IMR-90 (cell line): ENCODE measurements around the gene CLEC2D. TPM values are rescaled to one million over a fixed set of nuclear protein-coding genes. Genes with fewer than 3 reads are reported as not detected.

Experiments
- ATAC-seq: fragments of 200-7000 bp; cut with Tn5 transposase; 2 replicates; pipeline ENCODE4 v1.9.1; 2020; ENCODE audit warnings: low read depth, mild to moderate bottlenecking, moderate library complexity
- BruUV-seq: library from RNA; stranded (reverse); fragments of 400-500 nt; replicated peaks from 2 replicates; lab custom pipeline; 2021; lab: Mats Ljungman, UMichigan
- CTCF ChIA-PET: fragments of 300-600 bp; formaldehyde crosslinking; extraction: SDS; loops from one replicate; lab custom pipeline; 2021; ENCODE audit warnings: antibody characterized with exemption; lab: Yijun Ruan, JAX
- POLR2A ChIA-PET: fragments of 300-600 bp; sonication (Branson Sonifier 250); formaldehyde crosslinking; loops from one replicate; lab custom pipeline; 2022; ENCODE audit warnings: antibody characterized with exemption; ENCODE audit not compliant: unreplicated experiment; lab: Charles Lee
- DNase-seq: peaks from one replicate; pipeline ENCODE4 v3.0.0; 2013
- H2AFZ ChIP-seq: replicated peaks from 2 replicates; pipeline ENCODE3; 2013; ENCODE audit warnings: low read length, mild to moderate bottlenecking; ENCODE audit not compliant: poor library complexity
- H2AK5ac ChIP-seq: 2 replicates; pipeline ENCODE4 v1.6.1; 2013; ENCODE audit warnings: low read depth, low read length, inconsistent platforms
- H2AK9ac ChIP-seq: replicated peaks from 2 replicates; pipeline ENCODE3; 2013; ENCODE audit warnings: mild to moderate bottlenecking, low read depth, low read length, moderate library complexity; ENCODE audit not compliant: poor library complexity
- H2BK120ac ChIP-seq: 2 replicates; pipeline ENCODE4 v1.6.1; 2013; ENCODE audit warnings: low read depth, low read length, inconsistent platforms
- H2BK15ac ChIP-seq: 3 replicates; pipeline ENCODE4 v1.6.1; 2013; ENCODE audit warnings: low read depth, low read length, inconsistent platforms
- H2BK20ac ChIP-seq: 2 replicates; pipeline ENCODE4 v1.6.1; 2013; ENCODE audit warnings: low read depth, mild to moderate bottlenecking, inconsistent platforms, low read length, moderate library complexity
- H2BK5ac ChIP-seq: 2 replicates; pipeline ENCODE4 v1.6.1; 2013; ENCODE audit warnings: mild to moderate bottlenecking, low read depth, low read length, inconsistent platforms; ENCODE audit not compliant: poor library complexity, severe bottlenecking
- H3K14ac ChIP-seq: replicated peaks from 2 replicates; pipeline ENCODE4 v1.6.1; 2013; ENCODE audit warnings: low read depth, low read length, inconsistent platforms
- H3K18ac ChIP-seq: 2 replicates; pipeline ENCODE4 v1.6.1; 2013; ENCODE audit warnings: low read depth, low read length, control low read depth
- H3K23ac ChIP-seq: 2 replicates; pipeline ENCODE4 v1.6.1; 2013; ENCODE audit warnings: low read depth, low read length, inconsistent platforms
- H3K27ac ChIP-seq: 2 replicates; pipeline ENCODE4 v1.5.1; 2013; ENCODE audit warnings: mild to moderate bottlenecking, control low read depth, low read length; ENCODE audit not compliant: insufficient read depth
- H3K27me3 ChIP-seq: 2 replicates; pipeline ENCODE4 v1.6.1; 2013; ENCODE audit warnings: low read length; ENCODE audit not compliant: control insufficient read depth, insufficient read depth
- H3K36me3 ChIP-seq: 2 replicates; pipeline ENCODE4 v1.6.1; 2013; ENCODE audit warnings: low read length, mixed read lengths; ENCODE audit not compliant: control insufficient read depth, insufficient read depth
- H3K4ac ChIP-seq: 2 replicates; pipeline ENCODE4 v1.6.1; 2013; ENCODE audit warnings: low read depth, low read length, inconsistent platforms
- H3K4me1 ChIP-seq: 2 replicates; pipeline ENCODE4 v1.6.1; 2013; ENCODE audit warnings: low read length, mixed read lengths; ENCODE audit not compliant: control insufficient read depth, insufficient read depth
- H3K4me2 ChIP-seq: 2 replicates; pipeline ENCODE4 v1.6.1; 2013; ENCODE audit warnings: low read depth, mild to moderate bottlenecking, control low read depth, low read length, moderate library complexity
- H3K4me3 ChIP-seq: 2 replicates; pipeline ENCODE4 v1.5.1; 2013; ENCODE audit warnings: low read depth, mild to moderate bottlenecking, control low read depth, low read length, moderate library complexity; ENCODE audit not compliant: insufficient read depth
- H3K56ac ChIP-seq: 2 replicates; pipeline ENCODE4 v1.6.1; 2013; ENCODE audit warnings: low read length, inconsistent platforms; ENCODE audit not compliant: insufficient read depth; ENCODE audit errors: extremely low read depth
- H3K79me1 ChIP-seq, 2 experiments: 2 replicates each; pipeline ENCODE4 v1.6.1; 2013; ENCODE audit warnings: low read length in 2 of 2, inconsistent platforms in 1 of 2, low read depth in 1 of 2
- H3K9ac ChIP-seq: 2 replicates; pipeline ENCODE4 v1.6.1; 2013; ENCODE audit warnings: low read depth, low read length, control low read depth
- H3K9me1 ChIP-seq: 2 replicates; pipeline ENCODE4 v1.6.1; 2013; ENCODE audit warnings: low read length, inconsistent platforms; ENCODE audit not compliant: insufficient read depth
- H3K9me3 ChIP-seq: 2 replicates; pipeline ENCODE4 v1.6.1; 2013; ENCODE audit warnings: low read length; ENCODE audit not compliant: control insufficient read depth, insufficient read depth
- H4K20me1 ChIP-seq: 2 replicates; pipeline ENCODE4 v1.6.1; 2013; ENCODE audit warnings: low read length, inconsistent platforms; ENCODE audit not compliant: insufficient read depth
- H4K5ac ChIP-seq: 2 replicates; pipeline ENCODE4 v1.6.1; 2013; ENCODE audit warnings: mild to moderate bottlenecking, low read depth, low read length, control low read depth
- H4K8ac ChIP-seq, 2 experiments: 2 replicates each; pipeline ENCODE4 v1.6.1; 2013; ENCODE audit warnings: low read depth in 2 of 2, low read length in 2 of 2, control low read depth in 1 of 2, inconsistent platforms in 1 of 2
- H4K91ac ChIP-seq: 2 replicates; pipeline ENCODE4 v1.6.1; 2013; ENCODE audit warnings: low read depth, low read length, inconsistent platforms; ENCODE audit not compliant: insufficient read depth
- BHLHE40 ChIP-seq: fragments of 150-350 bp; IDR thresholded peaks from 2 replicates; pipeline ENCODE4 v1.6.1; 2016; ENCODE audit warnings: mild to moderate bottlenecking, low read depth, low read length
- CEBPB ChIP-seq: IDR thresholded peaks from 2 replicates; pipeline ENCODE4 v1.6.1; 2012; ENCODE audit warnings: low read depth, low read length, improper control_type of control experiment
- CHD1 ChIP-seq: IDR thresholded peaks from 2 replicates; pipeline ENCODE4 v1.6.1; 2012; ENCODE audit warnings: low read depth, low read length, improper control_type of control experiment
- FOS ChIP-seq: fragments of 150-350 bp; IDR thresholded peaks from 2 replicates; pipeline ENCODE4 v1.6.1; 2016; ENCODE audit warnings: low read depth, low read length
- MAFK ChIP-seq: IDR thresholded peaks from 2 replicates; pipeline ENCODE4 v1.6.1; 2012; ENCODE audit warnings: low read depth, low read length, improper control_type of control experiment
- MAZ ChIP-seq: IDR thresholded peaks from 2 replicates; pipeline ENCODE4 v1.6.1; 2012; ENCODE audit warnings: low read depth, mild to moderate bottlenecking, low read length, improper control_type of control experiment, moderate library complexity, borderline replicate concordance
- MXI1 ChIP-seq: IDR thresholded peaks from 2 replicates; pipeline ENCODE4 v1.6.1; 2012; ENCODE audit warnings: low read depth, mild to moderate bottlenecking, low read length, moderate library complexity, borderline replicate concordance
- POLR2A ChIP-seq: IDR thresholded peaks from 2 replicates; pipeline ENCODE4 v1.6.1; 2012; ENCODE audit warnings: mild to moderate bottlenecking, low read depth, low read length
- RAD21 ChIP-seq: IDR thresholded peaks from 2 replicates; pipeline ENCODE4 v1.6.1; 2012; ENCODE audit warnings: low read length, improper control_type of control experiment
- RCOR1 ChIP-seq: IDR thresholded peaks from 2 replicates; pipeline ENCODE4 v1.6.1; 2012; ENCODE audit warnings: mild to moderate bottlenecking, low read length, improper control_type of control experiment; ENCODE audit not compliant: insufficient replicate concordance
- RFX5 ChIP-seq: IDR thresholded peaks from 2 replicates; pipeline ENCODE4 v1.8.0; 2012; ENCODE audit warnings: low read depth, mild to moderate bottlenecking, low read length, moderate library complexity
- WGBS, 2 experiments: methylation state at CpG; one replicate each; pipeline versions ENCODE4 v1.1.5 to v1.1.7; 2013; ENCODE audit warnings: missing lambda C conversion rate in 2 of 2; ENCODE audit not compliant: insufficient read length in 1 of 2; ENCODE audit errors: extremely low coverage in 2 of 2; 5-methylcytosine and 5-hydroxymethylcytosine counted together
- dilution Hi-C: fragments of 300-500 bp; cut with HindIII; formaldehyde crosslinking; loops from one replicate; pipeline ENCODE4 v1.14.3; 2018; ENCODE audit warnings: low sequenced_read_pairs; ENCODE audit not compliant: unreplicated experiment
- in situ Hi-C: fragments of 300-500 bp; cut with MboI; formaldehyde crosslinking; loops from 3 replicates; pipeline ENCODE4 v1.14.3; 2019; ENCODE audit warnings: low sequenced_read_pairs, inconsistent platforms, mixed read lengths
- intact Hi-C: fragments of 100-400 bp; cut with micrococcal nuclease; formaldehyde crosslinking; loops from 2 replicates; pipeline ENCODE4 v1.10.0; 2022
- polyA plus RNA-seq, 3 experiments: library from polyadenylated mRNA; depleted of rRNA; stranded (reverse); fragments of >200 nt; gene quantifications; 2 replicates each; pipeline ENCODE4 v1.2.3, GENCODE V29; 2012; ENCODE audit warnings: low replicate concordance in 1 of 3
- total RNA-seq: library from RNA; depleted of rRNA; stranded (reverse); fragments of >200 nt; gene quantifications from 2 replicates; pipeline ENCODE4 v1.2.3, GENCODE V29; 2012
- TF ChIP-seq, protein P1 (sequence below): fragments of 150-350 bp; IDR thresholded peaks from 2 replicates; pipeline ENCODE4 v1.6.1; 2017; ENCODE audit warnings: mild to moderate bottlenecking, antibody characterized with exemption, low read length, low read depth
- TF ChIP-seq, protein P2 (sequence below): fragments of 150-350 bp; IDR thresholded peaks from 2 replicates; pipeline ENCODE4 v1.6.1; 2016; ENCODE audit warnings: low read depth, mild to moderate bottlenecking, low read length, moderate library complexity, borderline replicate concordance
- TF ChIP-seq, protein P3 (sequence below): conservative IDR thresholded peaks from 2 replicates; pipeline ENCODE4 v1.5.1; 2012; ENCODE audit warnings: mild to moderate bottlenecking, low read depth, low read length, improper control_type of control experiment

The CLEC2D gene
- total and polyA plus RNA-seq, 2 of the 4 experiments (the other 2 are of a cell fraction): 0.72 to 1.2 TPM

DNA sequence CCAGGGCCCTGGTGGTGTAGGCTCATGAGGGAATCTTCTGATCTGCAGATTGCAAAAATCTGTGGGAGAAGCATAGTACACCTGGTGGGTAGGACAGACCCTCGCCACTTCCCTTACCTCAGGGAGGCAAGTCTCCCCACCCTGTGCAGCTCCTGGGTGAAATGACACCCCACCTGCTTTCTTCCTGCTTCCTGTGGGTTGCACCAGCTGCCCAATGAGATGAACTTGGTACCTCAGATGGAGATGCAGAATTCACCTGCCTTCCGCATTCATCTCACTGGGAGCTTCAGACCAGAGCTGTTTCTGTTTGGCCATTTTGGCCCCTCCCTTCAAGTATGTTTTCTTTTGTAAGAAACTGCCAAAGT lies 4.7 kb downstream of the CLEC2D start:
- Histone ChIP-seq H3K27me3 (no peaks in the 10 kb centered on the region), H2BK20ac (no peak overlapping the region), H2AFZ (peak overlapping the region; percentile 83), H3K9me1 (peaks cover 10% of the 10 kb centered on the region), H2BK15ac (no peak overlapping the region), H4K91ac (0 out of 2 replicates have a peak overlapping the region, but pooled peaks have one; percentile 55), H4K20me1 (no peaks in the 10 kb centered on the region), H3K9ac (no peak overlapping the region), H2BK5ac (no peak overlapping the region), H3K36me3 (no peaks in the 10 kb centered on the region), H2BK120ac (peak overlapping the region; percentile 79; the same call in 1 of the 2 replicates), H3K4me2 (no peak overlapping the region), H3K27ac (no peak overlapping the region), H3K4me3 (no peak overlapping the region), H3K23ac (no peak overlapping the region), H3K14ac (peak overlapping the region; percentile 75; the same call in 1 of the 2 replicates), H3K56ac (no peak overlapping the region), H3K4me1 (peaks cover 10% of the 10 kb centered on the region), H2AK5ac (peak overlapping the region; percentile 27; the same call in 1 of the 2 replicates), H3K4ac (peak overlapping the region; percentile 67), H4K5ac (no peak overlapping the region), H3K79me1 (peaks cover 0 to 6% of the 10 kb centered on the region in 2 experiments; a peak in 1 of 4 replicates), H3K9me3 (no peaks in the 10 kb centered on the region), H3K18ac (no peak overlapping the region), H2AK9ac (no peak overlapping the region), H4K8ac (peak overlapping the region in 1 of 2 experiments; percentile 82; a peak in 2 of 4 replicates)
- DNase-seq: no peak
- intact Hi-C loops: no loop called here
- BruUV-seq: no TSS peak
- WGBS, 2 experiments: 100% methylated on average over 1 of the region's 2 CpGs; no CpG with 5 or more reads in 1 of the 2 experiments
- dilution Hi-C loops: no loop called here
- POLR2A ChIA-PET: no interaction called here
- CTCF ChIA-PET: no interaction called here
- TF ChIP-seq MXI1 (no peak), CHD1 (no peak), RFX5 (no peak), POLR2A (no peak), MAFK (no peak), RAD21 (no peak), CEBPB (no peak), BHLHE40 (no peak), MAZ (no peak), RCOR1 (no peak), FOS (no peak)
- TF ChIP-seq, protein P1, sequence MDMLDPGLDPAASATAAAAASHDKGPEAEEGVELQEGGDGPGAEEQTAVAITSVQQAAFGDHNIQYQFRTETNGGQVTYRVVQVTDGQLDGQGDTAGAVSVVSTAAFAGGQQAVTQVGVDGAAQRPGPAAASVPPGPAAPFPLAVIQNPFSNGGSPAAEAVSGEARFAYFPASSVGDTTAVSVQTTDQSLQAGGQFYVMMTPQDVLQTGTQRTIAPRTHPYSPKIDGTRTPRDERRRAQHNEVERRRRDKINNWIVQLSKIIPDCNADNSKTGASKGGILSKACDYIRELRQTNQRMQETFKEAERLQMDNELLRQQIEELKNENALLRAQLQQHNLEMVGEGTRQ: no peak
- TF ChIP-seq, protein P2, sequence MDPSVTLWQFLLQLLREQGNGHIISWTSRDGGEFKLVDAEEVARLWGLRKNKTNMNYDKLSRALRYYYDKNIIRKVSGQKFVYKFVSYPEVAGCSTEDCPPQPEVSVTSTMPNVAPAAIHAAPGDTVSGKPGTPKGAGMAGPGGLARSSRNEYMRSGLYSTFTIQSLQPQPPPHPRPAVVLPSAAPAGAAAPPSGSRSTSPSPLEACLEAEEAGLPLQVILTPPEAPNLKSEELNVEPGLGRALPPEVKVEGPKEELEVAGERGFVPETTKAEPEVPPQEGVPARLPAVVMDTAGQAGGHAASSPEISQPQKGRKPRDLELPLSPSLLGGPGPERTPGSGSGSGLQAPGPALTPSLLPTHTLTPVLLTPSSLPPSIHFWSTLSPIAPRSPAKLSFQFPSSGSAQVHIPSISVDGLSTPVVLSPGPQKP: no peak
- TF ChIP-seq, protein P3, sequence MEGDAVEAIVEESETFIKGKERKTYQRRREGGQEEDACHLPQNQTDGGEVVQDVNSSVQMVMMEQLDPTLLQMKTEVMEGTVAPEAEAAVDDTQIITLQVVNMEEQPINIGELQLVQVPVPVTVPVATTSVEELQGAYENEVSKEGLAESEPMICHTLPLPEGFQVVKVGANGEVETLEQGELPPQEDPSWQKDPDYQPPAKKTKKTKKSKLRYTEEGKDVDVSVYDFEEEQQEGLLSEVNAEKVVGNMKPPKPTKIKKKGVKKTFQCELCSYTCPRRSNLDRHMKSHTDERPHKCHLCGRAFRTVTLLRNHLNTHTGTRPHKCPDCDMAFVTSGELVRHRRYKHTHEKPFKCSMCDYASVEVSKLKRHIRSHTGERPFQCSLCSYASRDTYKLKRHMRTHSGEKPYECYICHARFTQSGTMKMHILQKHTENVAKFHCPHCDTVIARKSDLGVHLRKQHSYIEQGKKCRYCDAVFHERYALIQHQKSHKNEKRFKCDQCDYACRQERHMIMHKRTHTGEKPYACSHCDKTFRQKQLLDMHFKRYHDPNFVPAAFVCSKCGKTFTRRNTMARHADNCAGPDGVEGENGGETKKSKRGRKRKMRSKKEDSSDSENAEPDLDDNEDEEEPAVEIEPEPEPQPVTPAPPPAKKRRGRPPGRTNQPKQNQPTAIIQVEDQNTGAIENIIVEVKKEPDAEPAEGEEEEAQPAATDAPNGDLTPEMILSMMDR: no peak
- in situ Hi-C loops: no loop called here
- ATAC-seq: no peak
